Bronchial epithelial cell (primary cell): ENCODE data around the gene DAZAP2. TPM values are rescaled to one million over a fixed set of nuclear protein-coding genes. Genes with fewer than 3 reads are reported as not detected.
"Not testable (repeated sequence)": the region's sequence is repeated elsewhere in the genome, so short reads cannot be mapped to it uniquely, and the experiment has no call there.

ENCODE experiments used
- DNase-seq: peaks from one replicate; pipeline ENCODE4 v3.0.0-alpha.2; 2010; ENCODE audit warnings: low read depth
- FAIRE-seq: peaks from 2 replicates; lab custom pipeline; 2011; peaks lifted over from hg19 to GRCh38; lab: Jason Lieb, UNC
- H3K27me3 ChIP-seq: 2 replicates; pipeline ENCODE4 v1.5.1; 2011; ENCODE audit warnings: low read length; ENCODE audit not compliant: control insufficient read depth, insufficient read depth
- H3K36me3 ChIP-seq: 2 replicates; pipeline ENCODE4 v1.5.1; 2011; ENCODE audit warnings: low read length; ENCODE audit not compliant: control insufficient read depth, insufficient read depth
- H3K4me3 ChIP-seq: 2 replicates; pipeline ENCODE4 v1.5.1; 2011; ENCODE audit warnings: mild to moderate bottlenecking, low read depth, low read length, control low read depth
- total RNA-seq: library from RNA; depleted of rRNA; stranded (reverse); fragments of >200 nt; gene quantifications from 2 replicates; pipeline ENCODE4 v1.2.1, GENCODE V29; 2014
- TF ChIP-seq, protein P1 (sequence below): IDR thresholded peaks from 2 replicates; pipeline ENCODE4 v1.5.1; 2011; ENCODE audit warnings: mild to moderate bottlenecking, moderate library complexity, low read length, control low read depth, inconsistent platforms; ENCODE audit not compliant: insufficient read depth, severe bottlenecking

Gene DAZAP2
- total RNA-seq, 1 donor from 2014 or later = 50.5 TPM

DNA sequence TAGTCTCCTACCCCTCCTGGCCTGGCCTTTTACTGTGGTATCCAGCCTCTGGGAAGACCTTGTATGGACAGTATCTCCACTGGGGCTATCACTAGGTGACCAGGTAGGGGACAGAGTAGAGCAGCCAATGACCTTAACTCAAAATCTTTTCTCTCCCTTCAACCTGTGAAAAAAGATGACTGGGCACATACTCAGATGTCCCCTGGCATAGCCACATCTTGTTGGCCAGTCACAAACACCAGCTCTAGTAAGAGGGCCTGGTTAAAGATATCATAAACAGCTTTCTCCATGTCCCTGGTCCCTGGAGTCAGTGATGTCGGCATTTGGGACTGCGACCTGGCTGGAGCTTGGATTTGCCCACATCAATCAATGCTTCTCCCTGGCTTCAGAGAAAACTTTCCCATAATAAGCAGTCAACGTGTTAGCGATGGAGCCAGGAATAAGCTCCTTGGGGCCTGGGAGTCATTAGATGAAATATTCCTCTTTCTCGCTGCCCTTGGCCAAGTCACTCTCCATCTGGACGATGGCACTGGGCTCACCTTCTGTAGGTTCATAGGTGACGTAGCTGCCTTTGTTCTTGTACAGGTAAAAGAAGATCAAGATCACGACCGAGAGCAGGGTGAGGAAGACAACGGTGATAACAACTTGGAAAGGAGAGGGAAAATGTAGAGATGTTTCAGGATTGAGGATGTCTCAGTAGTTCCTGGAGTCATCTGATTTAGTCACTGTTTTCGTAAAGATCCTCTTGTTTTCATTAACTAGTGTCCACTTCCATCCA, 7.0 kb downstream of the DAZAP2 start:
- Histone ChIP-seq H3K4me3 (no peak overlapping the region), H3K27me3 (no peaks in the 10 kb centered on the region), H3K36me3 (peaks cover 23% of the 10 kb centered on the region)
- FAIRE-seq (no peak), DNase-seq (no peak)
- TF ChIP-seq, protein P1, sequence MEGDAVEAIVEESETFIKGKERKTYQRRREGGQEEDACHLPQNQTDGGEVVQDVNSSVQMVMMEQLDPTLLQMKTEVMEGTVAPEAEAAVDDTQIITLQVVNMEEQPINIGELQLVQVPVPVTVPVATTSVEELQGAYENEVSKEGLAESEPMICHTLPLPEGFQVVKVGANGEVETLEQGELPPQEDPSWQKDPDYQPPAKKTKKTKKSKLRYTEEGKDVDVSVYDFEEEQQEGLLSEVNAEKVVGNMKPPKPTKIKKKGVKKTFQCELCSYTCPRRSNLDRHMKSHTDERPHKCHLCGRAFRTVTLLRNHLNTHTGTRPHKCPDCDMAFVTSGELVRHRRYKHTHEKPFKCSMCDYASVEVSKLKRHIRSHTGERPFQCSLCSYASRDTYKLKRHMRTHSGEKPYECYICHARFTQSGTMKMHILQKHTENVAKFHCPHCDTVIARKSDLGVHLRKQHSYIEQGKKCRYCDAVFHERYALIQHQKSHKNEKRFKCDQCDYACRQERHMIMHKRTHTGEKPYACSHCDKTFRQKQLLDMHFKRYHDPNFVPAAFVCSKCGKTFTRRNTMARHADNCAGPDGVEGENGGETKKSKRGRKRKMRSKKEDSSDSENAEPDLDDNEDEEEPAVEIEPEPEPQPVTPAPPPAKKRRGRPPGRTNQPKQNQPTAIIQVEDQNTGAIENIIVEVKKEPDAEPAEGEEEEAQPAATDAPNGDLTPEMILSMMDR = no peak

DNA sequence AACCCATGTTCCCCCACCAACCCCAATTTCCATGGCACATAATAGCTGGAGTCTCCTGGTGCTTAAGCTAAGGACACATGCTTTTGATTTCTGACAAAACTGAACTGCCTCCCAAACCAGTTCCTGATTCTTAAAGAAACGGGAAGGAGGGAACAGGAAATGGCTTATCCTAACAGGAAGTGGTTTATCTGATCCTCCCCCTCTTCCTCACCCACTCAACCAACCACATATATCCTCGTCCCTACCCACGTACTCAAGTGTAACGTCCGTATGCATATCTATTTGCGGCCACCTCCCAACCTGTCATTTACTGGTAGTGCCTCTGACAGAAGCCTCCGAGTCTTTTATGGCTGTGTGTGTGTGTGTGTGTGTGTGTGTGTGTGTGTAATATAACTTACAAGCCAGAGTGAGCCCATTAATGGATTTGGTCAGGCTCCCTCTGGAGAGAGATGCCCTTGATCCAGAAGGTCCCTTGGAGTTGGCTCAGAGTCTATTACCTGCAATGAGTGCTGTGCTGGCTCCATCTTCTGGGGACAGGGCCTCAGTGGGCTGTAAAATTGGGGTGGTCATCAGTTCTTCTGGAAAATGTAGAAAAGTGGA, 7.7 kb downstream of the DAZAP2 start:
- H3K36me3 ChIP-seq = peaks cover 18% of the 10 kb centered on the region
- no peak for FAIRE-seq

DNA sequence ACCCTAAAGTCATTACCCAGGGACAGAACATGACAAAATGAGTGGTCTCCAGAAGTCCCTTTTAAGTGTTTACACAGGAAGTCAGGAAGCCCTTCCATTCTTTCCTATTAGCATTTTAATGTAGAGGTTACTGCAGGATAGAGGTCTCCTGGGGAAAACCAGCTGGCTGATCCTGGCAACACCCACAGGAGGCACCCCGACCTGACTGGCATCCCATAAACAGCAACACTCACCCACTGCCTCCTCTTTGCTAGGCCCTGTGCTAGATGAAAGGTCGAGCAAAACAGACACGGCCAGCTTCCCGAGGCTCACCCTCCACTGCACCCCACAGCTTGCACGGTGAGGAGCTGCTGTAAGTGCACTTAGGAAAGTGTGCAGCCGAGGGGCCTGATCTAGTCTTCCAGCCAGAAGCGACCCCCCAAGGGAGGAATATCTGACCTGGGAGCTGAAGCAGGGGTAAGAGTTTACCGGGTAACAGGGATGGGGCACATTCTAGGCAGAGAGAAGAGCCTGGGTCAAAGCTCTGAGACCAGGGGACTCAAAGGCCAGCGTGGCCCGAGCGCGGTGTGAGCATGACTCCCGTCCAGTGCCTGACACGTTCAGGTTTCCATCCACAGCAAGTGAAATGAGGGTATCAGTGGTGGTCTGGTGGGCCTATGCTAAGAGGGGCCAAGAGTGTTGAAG, 9.0 kb downstream of the DAZAP2 start:
- TF ChIP-seq, protein P1 = no peak

More for the DNA sequence above, 7.7 kb downstream of the DAZAP2 start:
- H3K4me3 ChIP-seq = no peak overlapping the region
- TF ChIP-seq, protein P1 = no peak
- peak; percentile 30 for DNase-seq
- no peaks in the 10 kb centered on the region for H3K27me3 ChIP-seq

DNA sequence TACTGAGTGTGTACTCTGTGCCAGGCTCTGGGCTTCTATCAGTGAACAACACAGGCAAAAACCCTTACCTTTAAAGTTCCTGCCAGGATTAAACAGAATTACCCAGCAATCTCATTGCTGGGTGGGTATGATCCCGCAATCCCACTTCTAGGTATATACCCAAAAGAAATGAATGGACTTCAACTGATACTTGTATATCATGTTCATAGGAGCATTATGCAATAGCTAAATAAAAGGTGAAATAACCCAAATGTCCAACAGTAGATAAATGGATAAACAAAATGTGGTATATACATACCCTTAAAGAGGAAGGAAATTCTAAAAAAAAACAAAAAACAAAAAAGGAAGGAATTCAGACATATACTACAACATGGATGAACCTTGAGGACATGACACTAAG, 14.7 kb downstream of the DAZAP2 start:
- no peaks in the 10 kb centered on the region for H3K27me3 ChIP-seq
- TF ChIP-seq, protein P1 = no peak
- DNase-seq (no peak), FAIRE-seq (no peak)
- peaks cover 2% of the 10 kb centered on the region for H3K36me3 ChIP-seq
- H3K4me3 ChIP-seq = no peak overlapping the region

More for the DNA sequence above, 9.0 kb downstream of the DAZAP2 start:
- Histone ChIP-seq H3K27me3 (no peaks in the 10 kb centered on the region), H3K4me3 (no peak overlapping the region), H3K36me3 (peaks cover 11% of the 10 kb centered on the region)
- DNase-seq (no peak), FAIRE-seq (no peak)

DNA sequence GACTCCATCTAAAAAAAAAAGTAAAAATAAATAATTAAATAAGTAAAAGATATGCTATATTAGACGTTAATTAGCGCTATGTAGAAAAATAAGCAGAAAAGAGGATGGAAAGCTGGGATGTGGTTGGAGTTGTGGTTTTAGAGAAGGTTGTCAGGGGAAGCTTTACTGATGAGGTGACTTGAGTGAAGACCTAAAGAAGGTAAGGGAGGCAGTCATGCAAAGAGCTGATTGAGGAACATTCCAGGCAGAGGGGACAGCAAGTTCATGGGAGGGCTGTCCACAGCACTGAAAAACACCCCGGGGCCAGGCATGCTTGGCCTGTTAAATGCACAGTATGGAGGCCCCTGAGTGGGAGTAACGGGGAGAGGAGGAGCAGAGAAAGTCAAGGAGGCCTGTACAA, 15.9 kb downstream of the DAZAP2 start:
- Histone ChIP-seq H3K27me3 (no peaks in the 10 kb centered on the region), H3K36me3 (peaks cover 2% of the 10 kb centered on the region), H3K4me3 (no peak overlapping the region)
- TF ChIP-seq, protein P1 = no peak
- no peak for DNase-seq
- no peak for FAIRE-seq

DNA sequence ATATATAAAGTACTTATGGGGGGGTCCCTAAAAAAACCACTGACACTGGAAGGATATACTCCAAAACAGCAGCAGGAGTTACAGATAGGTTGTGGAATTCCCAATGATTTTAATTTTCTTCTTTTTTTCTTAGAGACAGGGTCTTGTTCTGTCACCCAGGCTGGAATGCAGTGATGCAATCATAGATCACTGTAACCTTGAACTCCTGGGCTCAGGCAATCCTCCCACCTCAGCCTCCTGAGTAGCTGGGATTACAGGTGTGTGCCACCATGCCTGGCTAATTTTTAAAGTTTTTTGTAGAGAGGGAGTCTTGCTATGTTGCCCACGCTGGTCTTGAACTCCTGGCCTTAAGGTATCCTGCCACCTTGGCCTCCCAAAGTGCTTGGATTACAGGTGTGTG, 21.0 kb downstream of the DAZAP2 start:
- H3K27me3 ChIP-seq, H3K4me3 ChIP-seq, FAIRE-seq, DNase-seq, H3K36me3 ChIP-seq: not testable (repeated sequence)
